T-helper 1 cell treated with Interleukin-12 subunit alpha and Interleukin-12 subunit beta and Interleukin-4 antibody, amounts not matched to agents 30 μg/mL and 1 μg/mL, for 36 hours (primary cell): Measurements from ENCODE around the gene CCNL2.
"Not testable (repeated sequence)": the region's sequence is repeated elsewhere in the genome, so short reads cannot be mapped to it uniquely, and the experiment has no call there.

Experiments
- H3K27ac Mint-ChIP-seq: one replicate; pipeline ENCODE4 v1.8.0; 2021; ENCODE audit warnings: mild to moderate bottlenecking, mixed read lengths
- H3K27me3 Mint-ChIP-seq: one replicate; pipeline ENCODE4 v1.8.0; 2021; ENCODE audit warnings: low read depth, mixed read lengths
- H3K36me3 Mint-ChIP-seq: one replicate; pipeline ENCODE4 v1.8.0; 2021; ENCODE audit warnings: low read depth, mixed read lengths
- H3K4me1 Mint-ChIP-seq: one replicate; pipeline ENCODE4 v1.8.0; 2021; ENCODE audit warnings: low read depth, mixed read lengths
- H3K4me3 Mint-ChIP-seq: one replicate; pipeline ENCODE4 v1.8.0; 2021; ENCODE audit warnings: mild to moderate bottlenecking, moderate library complexity, mixed read lengths
- H3K9me3 Mint-ChIP-seq: one replicate; pipeline ENCODE4 v1.8.0; 2021; ENCODE audit warnings: mixed read lengths

CCNL2 gene

GRCh38 chr1:1399187-1399871 lies at the start of gene CCNL2:
Gene CCNL2 (minus strand): TSS chr1:1399335. CDS start chr1:1399306, 29 bp downstream.
- Mint-ChIP-seq H3K27ac (peak within 1 kb of the TSS; percentile 87), H3K4me3 (peak within 1 kb of the TSS; percentile 91), H3K36me3 (peaks cover 48% of the 10 kb centered on the region), H3K4me1 (peaks cover 40% of the 10 kb centered on the region), H3K27me3 (no peaks in the 10 kb centered on the region), H3K9me3 (no peaks in the 10 kb centered on the region)

DNA sequence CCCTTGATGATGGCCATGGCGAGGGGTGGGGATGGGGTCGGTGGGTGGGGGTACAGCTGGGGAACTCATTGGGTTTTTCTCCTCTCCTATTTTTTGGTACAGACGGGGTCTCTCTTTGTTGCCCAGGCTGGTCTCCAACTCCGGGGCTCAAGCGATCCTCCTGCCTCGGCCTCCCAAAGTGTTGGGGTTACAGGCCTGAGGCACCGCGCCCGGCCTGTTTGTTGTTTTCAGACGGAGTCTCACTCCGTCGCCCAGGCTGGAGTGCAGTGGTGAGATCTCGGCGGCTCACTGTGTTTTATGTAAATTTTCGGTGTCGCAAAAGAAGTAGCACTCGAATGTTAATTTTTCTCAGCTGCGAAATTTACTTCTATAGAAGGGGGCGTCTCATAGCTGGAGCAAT lies 47.5 kb upstream of the CCNL2 start:
- not testable (repeated sequence) for H3K4me3 Mint-ChIP-seq, H3K27ac Mint-ChIP-seq, H3K9me3 Mint-ChIP-seq, H3K27me3 Mint-ChIP-seq, H3K36me3 Mint-ChIP-seq, H3K4me1 Mint-ChIP-seq

DNA sequence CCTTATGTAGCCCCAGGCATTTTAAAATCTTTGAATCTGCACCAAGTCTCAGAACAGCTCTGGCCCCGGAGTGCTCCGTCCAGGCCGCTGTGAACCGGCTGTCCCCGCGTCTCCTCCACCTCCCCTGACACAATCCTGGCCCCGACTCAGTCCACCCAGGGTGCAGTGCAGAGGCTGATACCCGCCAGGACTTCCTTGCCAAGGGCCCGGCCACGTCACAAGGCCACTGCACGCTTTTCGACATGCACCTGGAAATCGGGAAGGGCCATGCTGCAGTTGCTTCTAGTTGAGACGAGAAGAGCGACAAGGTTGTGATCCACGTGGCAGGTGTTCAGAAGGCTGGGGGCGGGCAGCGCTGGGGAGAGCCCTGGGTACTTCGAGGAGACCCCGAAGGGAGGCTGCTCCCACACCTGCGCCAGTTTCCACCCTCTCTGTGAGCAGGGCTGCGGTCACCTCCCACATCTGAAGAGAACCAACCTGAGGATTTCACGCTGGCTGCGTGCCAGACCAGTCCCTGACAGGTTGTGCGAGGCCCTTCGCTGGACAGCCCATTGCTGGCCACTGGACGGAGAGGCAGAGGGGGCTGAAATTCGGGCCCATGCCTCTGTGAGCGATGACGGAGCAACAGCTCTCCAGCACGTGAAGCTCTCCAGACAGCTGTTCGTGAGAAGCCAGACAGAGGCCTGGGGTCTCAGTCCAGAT lies 43.1 kb upstream of the CCNL2 start:
- Mint-ChIP-seq H3K36me3 (no peaks in the 10 kb centered on the region), H3K9me3 (no peaks in the 10 kb centered on the region), H3K4me1 (no peaks in the 10 kb centered on the region), H3K27ac (no peak overlapping the region), H3K27me3 (no peaks in the 10 kb centered on the region), H3K4me3 (no peak overlapping the region)

GRCh38 chr1:1441002-1441888 lies 42.1 kb upstream of the CCNL2 start:
- Mint-ChIP-seq H3K27ac (no peak overlapping the region), H3K36me3 (no peaks in the 10 kb centered on the region), H3K4me1 (no peaks in the 10 kb centered on the region), H3K9me3 (no peaks in the 10 kb centered on the region), H3K27me3 (no peaks in the 10 kb centered on the region), H3K4me3 (no peak overlapping the region)

DNA sequence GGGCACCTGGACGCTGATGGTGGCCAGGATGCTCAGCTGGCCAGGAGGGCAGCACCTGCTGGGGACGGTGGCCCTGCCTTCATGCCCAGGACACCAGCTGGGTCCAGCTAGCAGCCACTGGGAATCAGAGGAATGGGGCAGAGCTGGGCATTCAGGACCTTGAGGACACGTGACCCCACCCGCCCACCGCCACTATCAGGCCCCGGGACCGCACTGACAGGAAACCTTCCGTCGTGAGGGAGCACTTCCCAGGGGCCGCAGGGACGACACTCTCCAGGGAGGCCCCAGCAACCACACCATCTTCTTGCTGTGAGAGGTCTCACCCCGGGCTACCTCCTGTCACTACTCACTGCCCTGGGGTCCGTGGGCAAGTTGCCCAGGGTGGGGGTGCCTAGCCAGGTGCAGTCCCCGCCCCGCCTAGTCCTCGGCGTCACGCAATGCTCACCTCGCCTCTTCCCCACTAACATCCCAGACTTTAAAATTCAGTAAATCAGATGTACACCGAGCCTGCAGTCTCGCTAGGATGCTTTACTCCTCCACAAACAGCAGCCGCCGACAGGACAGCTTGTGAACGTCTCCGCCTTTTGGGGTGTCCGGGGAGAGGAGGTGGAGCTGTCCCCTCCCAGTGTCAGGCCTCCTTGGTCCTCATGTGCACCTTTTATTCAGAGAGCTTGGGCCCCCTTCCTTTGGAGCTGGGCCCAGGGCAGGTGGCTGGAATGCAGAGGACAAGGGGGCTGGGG lies 41.3 kb upstream of the CCNL2 start:
- H3K36me3 Mint-ChIP-seq: no peaks in the 10 kb centered on the region
- H3K4me1 Mint-ChIP-seq: no peaks in the 10 kb centered on the region
- H3K9me3 Mint-ChIP-seq: no peaks in the 10 kb centered on the region
- H3K27me3 Mint-ChIP-seq: no peaks in the 10 kb centered on the region
- no peak overlapping the region for H3K4me3 Mint-ChIP-seq
- no peak overlapping the region for H3K27ac Mint-ChIP-seq

GRCh38 chr1:1439546-1440261 lies 40.6 kb upstream of the CCNL2 start:
- Mint-ChIP-seq H3K27me3 (peaks cover 3% of the 10 kb centered on the region), H3K36me3 (no peaks in the 10 kb centered on the region), H3K4me1 (peaks cover 2% of the 10 kb centered on the region), H3K27ac (no peak overlapping the region), H3K9me3 (no peaks in the 10 kb centered on the region), H3K4me3 (no peak overlapping the region)

- Mint-ChIP-seq H3K27me3 (peaks cover 3% of the 10 kb centered on the region), H3K4me3 (no peak overlapping the region), H3K27ac (no peak overlapping the region), H3K36me3 (no peaks in the 10 kb centered on the region), H3K4me1 (peaks cover 2% of the 10 kb centered on the region), H3K9me3 (no peaks in the 10 kb centered on the region)
These were observed 39.6 kb upstream of the CCNL2 start for GRCh38 chr1:1438531-1439381.

DNA sequence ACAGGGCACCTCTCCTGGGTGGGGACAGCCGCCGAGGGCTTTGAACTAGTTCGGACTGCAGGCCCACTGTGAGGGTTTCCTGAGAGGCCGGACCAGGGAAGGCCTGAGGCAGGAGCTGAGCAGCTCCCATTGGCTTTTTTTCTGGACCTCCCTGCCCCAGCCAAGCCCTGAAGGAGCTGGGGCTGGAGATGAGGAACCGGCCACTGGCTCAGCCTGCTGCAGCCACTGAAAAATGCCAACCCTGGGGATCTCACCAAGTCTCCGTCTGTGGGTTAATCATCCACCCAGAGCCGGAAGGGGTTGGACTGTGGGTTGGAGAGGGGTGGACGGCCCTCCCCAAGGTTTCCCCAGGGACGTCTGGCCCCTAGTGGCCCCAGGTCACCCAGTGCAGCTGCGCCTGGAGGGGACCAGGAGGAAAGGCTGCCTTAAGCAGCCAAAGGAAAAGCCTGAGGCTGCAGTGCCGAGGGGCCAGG lies 38.8 kb upstream of the CCNL2 start:
- H3K4me3 Mint-ChIP-seq: no peak overlapping the region
- H3K27ac Mint-ChIP-seq: no peak overlapping the region
- peaks cover 3% of the 10 kb centered on the region for H3K27me3 Mint-ChIP-seq
- H3K36me3 Mint-ChIP-seq: no peaks in the 10 kb centered on the region
- peaks cover 2% of the 10 kb centered on the region for H3K4me1 Mint-ChIP-seq
- no peaks in the 10 kb centered on the region for H3K9me3 Mint-ChIP-seq

DNA sequence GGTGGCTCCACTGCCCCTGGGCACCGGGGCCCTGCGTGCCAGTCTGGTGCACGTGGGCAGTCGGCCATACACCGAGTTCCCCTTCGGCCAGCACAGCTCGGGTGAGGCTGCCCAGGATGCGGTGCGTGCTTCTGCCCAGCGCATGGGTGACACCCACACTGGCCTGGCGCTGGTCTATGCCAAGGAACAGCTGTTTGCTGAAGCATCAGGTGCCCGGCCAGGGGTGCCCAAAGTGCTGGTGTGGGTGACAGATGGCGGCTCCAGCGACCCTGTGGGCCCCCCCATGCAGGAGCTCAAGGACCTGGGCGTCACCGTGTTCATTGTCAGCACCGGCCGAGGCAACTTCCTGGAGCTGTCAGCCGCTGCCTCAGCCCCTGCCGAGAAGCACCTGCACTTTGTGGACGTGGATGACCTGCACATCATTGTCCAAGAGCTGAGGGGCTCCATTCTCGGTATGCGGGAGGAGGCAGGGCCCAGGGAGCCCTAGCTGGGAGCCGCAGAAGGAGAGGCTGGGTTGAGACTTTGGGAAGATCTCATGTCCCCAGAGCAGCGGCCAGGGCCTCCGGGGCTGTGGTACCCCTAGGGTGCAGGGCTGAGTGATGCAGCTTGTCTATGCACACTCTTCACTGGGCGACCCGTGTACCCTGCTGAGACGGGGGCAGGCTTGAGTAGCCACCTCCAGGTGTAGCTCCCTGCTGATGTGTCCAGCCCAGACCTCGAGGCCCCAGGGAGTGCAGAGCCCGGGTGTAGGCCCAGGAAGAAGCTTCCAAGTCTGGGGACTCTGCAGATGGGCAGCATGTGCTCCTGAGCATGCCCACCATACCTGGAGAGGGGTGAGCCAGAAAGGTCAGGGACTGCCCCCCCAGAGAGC lies 38.1 kb upstream of the CCNL2 start:
- H3K9me3 Mint-ChIP-seq: no peaks in the 10 kb centered on the region
- peaks cover 3% of the 10 kb centered on the region for H3K27me3 Mint-ChIP-seq
- no peaks in the 10 kb centered on the region for H3K36me3 Mint-ChIP-seq
- H3K4me3 Mint-ChIP-seq: no peak overlapping the region
- peaks cover 2% of the 10 kb centered on the region for H3K4me1 Mint-ChIP-seq
- no peak overlapping the region for H3K27ac Mint-ChIP-seq

GRCh38 chr1:1436630-1437032 lies 37.5 kb upstream of the CCNL2 start:
- no peak overlapping the region for H3K27ac Mint-ChIP-seq
- no peaks in the 10 kb centered on the region for H3K36me3 Mint-ChIP-seq
- H3K27me3 Mint-ChIP-seq: peaks cover 3% of the 10 kb centered on the region
- H3K4me3 Mint-ChIP-seq: peak overlapping the region; percentile 57
- peaks cover 2% of the 10 kb centered on the region for H3K4me1 Mint-ChIP-seq
- H3K9me3 Mint-ChIP-seq: no peaks in the 10 kb centered on the region

GRCh38 chr1:1435911-1436629 lies 36.9 kb upstream of the CCNL2 start:
- Mint-ChIP-seq H3K4me1 (peaks cover 2% of the 10 kb centered on the region), H3K9me3 (no peaks in the 10 kb centered on the region), H3K4me3 (peak overlapping the region; percentile 57), H3K27ac (no peak overlapping the region), H3K36me3 (no peaks in the 10 kb centered on the region), H3K27me3 (peaks cover 3% of the 10 kb centered on the region)
